Body of pancreas (tissue), 4 donors: ENCODE measurements around the gene APOL1. TPM values are rescaled to one million over a fixed set of nuclear protein-coding genes. Genes with fewer than 3 reads are reported as not detected.
"Not testable (repeated sequence)": the region's sequence is repeated elsewhere in the genome, so short reads cannot be mapped to it uniquely, and the experiment has no call there.

Source experiments
- ATAC-seq: fragments of 150-250 bp; one replicate; pipeline ENCODE4 v1.9.1; 2016
- DNase-seq, 4 donors: peaks; one replicate each; pipeline ENCODE4 v3.0.0-alpha.2; 2019
- H3K27ac ChIP-seq, 4 donors: fragments of 200-600 bp; sonication (generic); 1 replicate in 3 of 4; 2 replicates in 1 of 4; pipeline versions ENCODE4 v1.5.1 to v1.6.1; 2016 to 2019; ENCODE audit warnings: mild to moderate bottlenecking in 1 of 4, mixed read lengths in 1 of 4, moderate library complexity in 1 of 4
- H3K27me3 ChIP-seq, 2 donors: fragments of 200-600 bp; sonication (generic); one replicate each; pipeline ENCODE4 v1.6.0; 2016; ENCODE audit warnings: mild to moderate bottlenecking in 1 of 2
- H3K36me3 ChIP-seq, 2 donors: fragments of 200-600 bp; sonication (generic); replicated peaks in 1 of 2; 2 replicates each; pipeline ENCODE4 v1.5.1; 2016; ENCODE audit warnings: low read depth in 2 of 2; ENCODE audit not compliant: insufficient read depth in 1 of 2
- H3K4me1 ChIP-seq: fragments of 200-600 bp; sonication (generic); one replicate; pipeline ENCODE4 v1.6.0; 2016
- H3K4me3 ChIP-seq, 2 donors: fragments of 200-600 bp; sonication (generic); 1 replicate in 1 of 2; 2 replicates in 1 of 2; pipeline ENCODE4 v1.5.1; 2016 to 2019
- H3K9me3 ChIP-seq, 3 donors: fragments of 200-600 bp; sonication (generic); 1 replicate in 2 of 3; 2 replicates in 1 of 3; pipeline ENCODE4 v1.5.1; 2016
- CTCF ChIP-seq, 7 experiments: fragments of 450-650 bp in 4 of 7; fragments of 200-600 bp in 3 of 7; sonication (generic) in 3 of 7; IDR thresholded peaks; one replicate each; pipeline ENCODE4 v1.5.1; 2016 to 2019; ENCODE audit warnings: antibody characterized with exemption in 7 of 7
- POLR2A ChIP-seq, 3 donors: fragments of 450-650 bp; IDR thresholded peaks; one replicate each; pipeline ENCODE4 v1.6.1; 2016; ENCODE audit warnings: antibody characterized with exemption in 3 of 3, mild to moderate bottlenecking in 2 of 3
- WGBS, 2 donors: methylation state at CpG; one replicate each; pipeline ENCODE4 v1.1.5; 2017; 5-methylcytosine and 5-hydroxymethylcytosine counted together
- intact Hi-C: fragments of 100-400 bp; cut with DNase I; formaldehyde crosslinking; loops from one replicate; pipeline ENCODE4 v1.15.1; 2023
- total RNA-seq, 2 donors: library from RNA; depleted of rRNA; stranded (reverse); fragments of >200 nt; gene quantifications; one replicate each; pipeline ENCODE4 v1.1.0, GENCODE V29; 2016

APOL1 gene
- total RNA-seq, 2 donors from 2014 or later = 5.2 to 11.9 TPM

GRCh38 chr22:36224245-36224644, 28.7 kb upstream of the APOL1 start:
- H3K27me3 ChIP-seq = no peaks in the 10 kb centered on the region
- no peaks in the 10 kb centered on the region for H3K4me1 ChIP-seq
- TF ChIP-seq CTCF (IDR thresholded peaks at IDR 0.05) (no peak), POLR2A (IDR thresholded peaks at IDR 0.05) (no peak)
- DNase-seq (no peak), ATAC-seq (no peak)
- H3K27ac ChIP-seq = no peak overlapping the region
- peaks cover 0 to 3% of the 10 kb centered on the region in 2 donors for H3K36me3 ChIP-seq
- intact Hi-C loops = no loop called here
- H3K9me3 ChIP-seq = no peaks in the 10 kb centered on the region
- 79% methylated on average over 4 of the region's 4 CpGs for WGBS, 2 donors
- no peak overlapping the region for H3K4me3 ChIP-seq

- no peak for DNase-seq
- 80 to 81% methylated on average over 9 of the region's 9 CpGs for WGBS, 2 donors
- ATAC-seq = no peak
- Histone ChIP-seq H3K4me1 (no peaks in the 10 kb centered on the region), H3K36me3 (peaks cover 0 to 6% of the 10 kb centered on the region in 2 donors), H3K9me3 (no peaks in the 10 kb centered on the region), H3K4me3 (no peak overlapping the region), H3K27me3 (no peaks in the 10 kb centered on the region), H3K27ac (no peak overlapping the region)
- no peak for TF ChIP-seq CTCF (IDR thresholded peaks at IDR 0.05)
- no peak for TF ChIP-seq POLR2A (IDR thresholded peaks at IDR 0.05)
- intact Hi-C loops = no loop called here
Measured at GRCh38 chr22:36225333-36225922, 27.5 kb upstream of the APOL1 start.

- peaks cover 0 to 10% of the 10 kb centered on the region in 2 donors for H3K36me3 ChIP-seq
- TF ChIP-seq CTCF (IDR thresholded peaks at IDR 0.05) = no peak
- TF ChIP-seq POLR2A (IDR thresholded peaks at IDR 0.05) = no peak
- WGBS, 2 donors = 61 to 79% methylated on average over 4 to 5 of the region's 5 CpGs
- ATAC-seq = no peak
- intact Hi-C loops = no loop called here
- no peaks in the 10 kb centered on the region for H3K9me3 ChIP-seq
- no peak overlapping the region for H3K4me3 ChIP-seq
- no peak overlapping the region for H3K27ac ChIP-seq
- no peaks in the 10 kb centered on the region for H3K27me3 ChIP-seq
- no peak for DNase-seq
- H3K4me1 ChIP-seq = no peaks in the 10 kb centered on the region
Measured at GRCh38 chr22:36226189-36226588, 26.7 kb upstream of the APOL1 start.

- no peak for ATAC-seq
- intact Hi-C loops = no loop called here
- Histone ChIP-seq H3K36me3 (peaks cover 0 to 17% of the 10 kb centered on the region in 2 donors), H3K4me1 (no peaks in the 10 kb centered on the region), H3K9me3 (no peaks in the 10 kb centered on the region), H3K27ac (no peak overlapping the region), H3K27me3 (no peaks in the 10 kb centered on the region), H3K4me3 (no peak overlapping the region)
- TF ChIP-seq CTCF (IDR thresholded peaks at IDR 0.05) (no peak), POLR2A (IDR thresholded peaks at IDR 0.05) (no peak)
- DNase-seq = no peak
- WGBS, 2 donors = 94 to 100% methylated on average over 3 to 9 of the region's 9 CpGs
Measured at GRCh38 chr22:36227396-36227795, 25.5 kb upstream of the APOL1 start.

- intact Hi-C loops = no loop called here
- DNase-seq (no peak), ATAC-seq (no peak)
- Histone ChIP-seq H3K9me3 (no peaks in the 10 kb centered on the region), H3K27ac (no peak overlapping the region), H3K4me3 (no peak overlapping the region), H3K27me3 (no peaks in the 10 kb centered on the region), H3K36me3 (peaks cover 0 to 17% of the 10 kb centered on the region in 2 donors), H3K4me1 (no peaks in the 10 kb centered on the region)
- TF ChIP-seq CTCF (IDR thresholded peaks at IDR 0.05) = no peak
- TF ChIP-seq POLR2A (IDR thresholded peaks at IDR 0.05) = no peak
- 91 to 97% methylated on average over 7 to 8 of the region's 8 CpGs for WGBS, 2 donors
Measured at GRCh38 chr22:36227806-36228205, 25.1 kb upstream of the APOL1 start.

GRCh38 chr22:36228369-36228768, 24.6 kb upstream of the APOL1 start:
- H3K9me3 ChIP-seq, H3K4me1 ChIP-seq, H3K4me3 ChIP-seq, H3K27me3 ChIP-seq, intact Hi-C loops, H3K27ac ChIP-seq, DNase-seq, ATAC-seq: not testable (repeated sequence)
- 88 to 100% methylated on average over 1 of the region's 1 CpG for WGBS, 2 donors
- peaks cover 0 to 22% of the 10 kb centered on the region in 2 donors for H3K36me3 ChIP-seq
